HepG2 (cell line): ENCODE measurements around the gene ZMYND12.

Experiments
- ELF4 ChIP-seq: sonication (generic); formaldehyde crosslinking; IDR thresholded peaks from 2 replicates; pipeline ENCODE4 v1.5.0; 2020; ENCODE audit warnings: missing genetic modification reagents, mild to moderate bottlenecking, moderate library complexity, borderline replicate concordance
- POLR2AphosphoS5 ChIP-seq: IDR thresholded peaks from 2 replicates; pipeline ENCODE4 v1.6.1; 2012; ENCODE audit warnings: low read depth, low read length
- ZBTB46 ChIP-seq: sonication (generic); formaldehyde crosslinking; IDR thresholded peaks from 2 replicates; pipeline ENCODE4 v1.4.0; 2020; ENCODE audit warnings: mild to moderate bottlenecking, missing genetic modification reagents, borderline replicate concordance
- ZNF205 ChIP-seq: IDR thresholded peaks from 2 replicates; pipeline ENCODE4 v1.6.1; 2018; ENCODE audit warnings: missing biosample characterization, missing genetic modification reagents
- TF ChIP-seq, protein P1 (sequence below): IDR thresholded peaks from 2 replicates; pipeline ENCODE4 v1.6.1; 2016

- TF ChIP-seq POLR2AphosphoS5 (no peak), ZBTB46 (no peak), ELF4 (no peak), ZNF205 (no peak)
- TF ChIP-seq, protein P1, sequence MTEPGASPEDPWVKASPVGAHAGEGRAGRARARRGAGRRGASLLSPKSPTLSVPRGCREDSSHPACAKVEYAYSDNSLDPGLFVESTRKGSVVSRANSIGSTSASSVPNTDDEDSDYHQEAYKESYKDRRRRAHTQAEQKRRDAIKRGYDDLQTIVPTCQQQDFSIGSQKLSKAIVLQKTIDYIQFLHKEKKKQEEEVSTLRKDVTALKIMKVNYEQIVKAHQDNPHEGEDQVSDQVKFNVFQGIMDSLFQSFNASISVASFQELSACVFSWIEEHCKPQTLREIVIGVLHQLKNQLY (CRISPR knock-in tag), result no peak
These were observed 41.0 kb downstream of the ZMYND12 start for GRCh38 chr1:42414551-42415496.
